Glutamatergic neuron (in vitro differentiated cells): Measurements from ENCODE around the gene CARD14. TPM values are rescaled to one million over a fixed set of nuclear protein-coding genes. Genes with fewer than 3 reads are reported as not detected.

Experiments used
- DNase-seq: peaks from one replicate; pipeline ENCODE4 v3.0.0; 2022
- H3K27ac Mint-ChIP-seq: one replicate; pipeline ENCODE4 v1.8.0; 2020; ENCODE audit warnings: mild to moderate bottlenecking, mixed read lengths, inconsistent platforms; ENCODE audit not compliant: unreplicated experiment
- H3K27me3 Mint-ChIP-seq: one replicate; pipeline ENCODE4 v1.8.0; 2020; ENCODE audit warnings: mild to moderate bottlenecking, moderate library complexity, mixed read lengths, inconsistent platforms; ENCODE audit not compliant: unreplicated experiment
- H3K36me3 Mint-ChIP-seq: one replicate; pipeline ENCODE4 v1.8.0; 2020; ENCODE audit warnings: mild to moderate bottlenecking, mixed read lengths, inconsistent platforms; ENCODE audit not compliant: unreplicated experiment
- H3K4me1 Mint-ChIP-seq: one replicate; pipeline ENCODE4 v1.8.0; 2020; ENCODE audit warnings: mild to moderate bottlenecking, low read depth, mixed read lengths, inconsistent platforms; ENCODE audit not compliant: unreplicated experiment
- H3K4me3 Mint-ChIP-seq: one replicate; pipeline ENCODE4 v1.8.0; 2020; ENCODE audit warnings: mild to moderate bottlenecking, mixed read lengths, inconsistent platforms; ENCODE audit not compliant: unreplicated experiment
- H3K9me3 Mint-ChIP-seq: one replicate; pipeline ENCODE4 v1.8.0; 2020; ENCODE audit warnings: mild to moderate bottlenecking, moderate library complexity, mixed read lengths, inconsistent platforms; ENCODE audit not compliant: unreplicated experiment
- CTCF ChIP-seq: fragments of 200-600 bp; sonication (generic); IDR thresholded peaks from one replicate; pipeline ENCODE4 v1.5.0; 2021; ENCODE audit not compliant: partially characterized antibody, unreplicated experiment
- total RNA-seq: library from RNA; stranded (reverse); fragmentation: NEBNext Ultra II Directional; extraction: Animal tissue kit (Norgen Biotek cat#: 25700); gene quantifications from one replicate; pipeline ENCODE4 v1.2.1, GENCODE V29; 2021; ENCODE audit not compliant: unreplicated experiment

The CARD14 gene
- total RNA-seq, 1 donor from 2014 or later = 1.1 TPM

DNA sequence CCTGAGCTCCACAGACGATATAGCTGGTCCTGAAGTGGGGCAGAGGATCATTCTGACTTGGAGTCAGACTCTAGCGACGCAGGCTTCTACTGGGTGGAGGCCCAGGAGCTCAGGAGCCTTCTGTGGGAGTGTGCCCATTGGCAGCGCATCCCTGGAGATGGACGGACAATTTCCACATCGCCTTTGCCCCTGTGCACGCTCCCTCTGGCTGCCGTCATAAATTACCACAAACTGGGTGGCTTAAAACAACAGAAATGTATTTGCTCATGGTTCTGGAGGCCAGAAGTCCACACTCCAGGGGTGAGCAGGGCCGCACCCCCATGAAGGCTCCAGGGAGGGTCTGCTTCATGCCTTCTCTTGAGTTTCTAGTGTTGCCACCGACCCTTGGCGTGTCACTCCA, 6.9 kb downstream of the CARD14 start:
- Mint-ChIP-seq H3K27ac (no peak overlapping the region), H3K27me3 (peaks cover 4% of the 10 kb centered on the region), H3K4me1 (peaks cover 6% of the 10 kb centered on the region), H3K9me3 (peaks cover 2% of the 10 kb centered on the region), H3K4me3 (no peak overlapping the region), H3K36me3 (no peaks in the 10 kb centered on the region)
- no peak for TF ChIP-seq CTCF
- DNase-seq = no peak

GRCh38 chr17:80177986-80178595, 8.3 kb downstream of the CARD14 start:
- DNase-seq = no peak
- Mint-ChIP-seq H3K4me1 (peaks cover 6% of the 10 kb centered on the region), H3K27me3 (peaks cover 4% of the 10 kb centered on the region)

DNA sequence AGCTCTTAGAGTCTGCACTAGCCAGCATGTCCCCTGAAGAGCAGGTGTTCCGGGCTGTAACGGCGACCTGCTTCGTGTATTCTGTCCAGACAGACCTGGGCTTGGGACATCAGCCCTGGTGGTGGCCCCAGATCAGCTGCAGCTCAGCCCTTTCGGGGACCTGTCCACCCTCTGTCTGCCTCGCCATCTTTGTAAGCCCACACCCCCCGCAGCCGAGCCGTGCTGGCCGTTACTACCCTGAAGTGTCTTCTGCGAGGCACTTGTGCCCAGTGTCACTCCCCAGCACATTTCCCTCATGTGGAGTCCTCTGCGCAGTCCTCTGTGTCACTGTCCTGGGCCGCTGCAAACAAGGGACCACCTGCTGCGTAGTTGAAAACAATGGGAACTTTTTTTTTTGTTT, 10.4 kb downstream of the CARD14 start:
- peaks cover 7% of the 10 kb centered on the region for H3K4me1 Mint-ChIP-seq
- DNase-seq = no peak
- H3K36me3 Mint-ChIP-seq = no peaks in the 10 kb centered on the region
- H3K4me3 Mint-ChIP-seq = no peak overlapping the region
- H3K27ac Mint-ChIP-seq = no peak overlapping the region
- peaks cover 2% of the 10 kb centered on the region for H3K9me3 Mint-ChIP-seq
- no peak for TF ChIP-seq CTCF
- peaks cover 3% of the 10 kb centered on the region for H3K27me3 Mint-ChIP-seq

More at GRCh38 chr17:80177986-80178595, 8.3 kb downstream of the CARD14 start:
- no peak for TF ChIP-seq CTCF
- H3K36me3 Mint-ChIP-seq = no peaks in the 10 kb centered on the region
- H3K9me3 Mint-ChIP-seq = peaks cover 2% of the 10 kb centered on the region
- H3K4me3 Mint-ChIP-seq = no peak overlapping the region
- H3K27ac Mint-ChIP-seq = no peak overlapping the region

DNA sequence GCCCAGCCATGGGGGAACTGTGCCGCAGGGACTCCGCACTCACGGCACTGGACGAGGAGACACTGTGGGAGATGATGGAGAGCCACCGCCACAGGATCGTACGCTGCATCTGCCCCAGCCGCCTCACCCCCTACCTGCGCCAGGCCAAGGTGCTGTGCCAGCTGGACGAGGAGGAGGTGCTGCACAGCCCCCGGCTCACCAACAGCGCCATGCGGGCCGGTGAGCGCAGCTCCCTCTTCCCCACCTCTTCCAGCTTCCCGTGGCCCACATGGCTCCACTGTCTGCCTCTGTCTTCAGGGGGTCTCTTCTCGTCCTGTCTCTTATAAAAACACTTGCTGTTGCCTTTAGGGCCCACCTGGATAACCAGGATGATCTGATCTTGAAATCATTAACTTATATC, 11.6 kb downstream of the CARD14 start:
- no peak overlapping the region for H3K4me3 Mint-ChIP-seq
- no peaks in the 10 kb centered on the region for H3K36me3 Mint-ChIP-seq

More for the DNA sequence above, 11.6 kb downstream of the CARD14 start:
- H3K4me1 Mint-ChIP-seq = peaks cover 4% of the 10 kb centered on the region
- H3K27me3 Mint-ChIP-seq = peaks cover 4% of the 10 kb centered on the region
- H3K27ac Mint-ChIP-seq = no peak overlapping the region
- no peak for DNase-seq
- peaks cover 6% of the 10 kb centered on the region for H3K9me3 Mint-ChIP-seq
- no peak for TF ChIP-seq CTCF
